HK-2 (cell line): ENCODE measurements around the gene SLC35F5.
"Not testable (repeated sequence)": the region's sequence is repeated elsewhere in the genome, so short reads cannot be mapped to it uniquely, and the experiment has no call there.

Source experiments
- DNase-seq: peaks from one replicate; pipeline ENCODE4 v3.0.0-alpha.2; 2018; ENCODE audit not compliant: unreplicated experiment

Gene SLC35F5

DNA sequence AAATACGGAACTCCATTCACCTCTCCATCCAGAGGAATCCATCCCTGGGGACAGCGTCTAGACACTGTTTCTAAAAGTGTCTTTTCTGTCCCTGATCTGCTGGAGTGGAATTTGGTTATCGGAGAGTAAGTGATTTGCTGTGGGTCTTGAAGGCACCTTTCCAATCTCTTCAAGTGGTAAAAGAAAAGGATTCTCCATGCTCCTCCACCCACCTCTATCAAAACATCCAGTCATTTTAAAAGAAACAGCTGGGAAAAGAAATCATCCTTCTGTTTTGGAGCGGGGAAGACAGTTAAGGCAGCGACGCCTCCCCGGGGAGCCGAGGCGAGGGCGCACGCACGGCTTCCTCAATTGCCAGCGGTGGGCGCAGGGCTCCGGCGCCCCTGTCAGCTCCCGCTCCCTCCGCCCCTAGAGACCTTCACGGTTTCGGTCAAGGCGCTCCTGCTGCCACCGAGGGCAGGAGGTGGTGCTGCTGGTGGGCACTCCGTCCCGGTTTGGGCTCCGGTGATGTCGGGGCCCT is 547 bp downstream of the SLC35F5 start:
- peak; percentile 24 for DNase-seq

- no peak for DNase-seq
Observed at GRCh38 chr2:113755035-113755834, 1.2 kb downstream of the SLC35F5 start.

DNA sequence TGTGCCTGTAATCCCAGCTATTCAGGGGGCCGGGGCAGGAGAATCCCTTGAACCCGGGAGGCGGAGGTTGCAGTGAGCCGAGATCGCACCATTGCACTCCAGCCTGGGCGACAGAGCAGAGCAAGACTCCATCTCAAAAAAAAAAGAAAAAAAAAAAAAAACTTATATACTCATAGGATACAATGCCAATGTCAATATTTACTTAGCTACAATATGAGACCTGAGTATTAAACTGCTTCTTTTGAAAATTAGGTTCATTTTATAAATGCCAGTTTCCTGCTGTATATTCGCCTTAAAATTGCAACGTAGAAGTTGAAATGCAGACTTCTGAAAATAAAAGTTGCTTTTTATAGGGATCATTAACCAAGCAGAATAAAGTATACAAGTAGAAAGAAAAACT is 2.3 kb downstream of the SLC35F5 start:
- DNase-seq, result no peak

- DNase-seq, result no peak
Observed at GRCh38 chr2:113750385-113750784, 6.1 kb downstream of the SLC35F5 start.

DNA sequence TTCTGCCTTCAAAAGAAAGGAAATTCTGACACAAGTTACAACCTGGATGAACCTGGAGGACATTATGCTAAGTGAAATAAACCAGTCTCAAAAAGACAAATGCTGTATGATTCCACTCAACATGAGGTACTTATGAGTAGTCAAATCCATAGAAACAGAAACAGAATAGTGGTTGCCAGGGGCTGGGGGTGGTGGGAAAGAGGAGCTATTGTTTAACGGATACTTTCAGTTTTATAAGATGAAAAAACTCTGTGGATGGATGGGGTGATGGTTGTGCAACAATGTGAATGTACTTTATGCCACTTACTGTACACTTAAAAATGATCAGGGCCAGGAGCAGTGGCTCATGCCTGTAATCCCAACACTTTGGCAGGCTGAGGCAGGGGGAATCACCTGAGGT is 15.4 kb downstream of the SLC35F5 start:
- no peak for DNase-seq

GRCh38 chr2:113739849-113740248 is 16.6 kb downstream of the SLC35F5 start:
- no peak for DNase-seq

GRCh38 chr2:113734185-113734584 is 22.3 kb downstream of the SLC35F5 start:
- DNase-seq, result no peak

- no peak for DNase-seq
Observed at GRCh38 chr2:113724010-113724409, 32.4 kb downstream of the SLC35F5 start.

DNA sequence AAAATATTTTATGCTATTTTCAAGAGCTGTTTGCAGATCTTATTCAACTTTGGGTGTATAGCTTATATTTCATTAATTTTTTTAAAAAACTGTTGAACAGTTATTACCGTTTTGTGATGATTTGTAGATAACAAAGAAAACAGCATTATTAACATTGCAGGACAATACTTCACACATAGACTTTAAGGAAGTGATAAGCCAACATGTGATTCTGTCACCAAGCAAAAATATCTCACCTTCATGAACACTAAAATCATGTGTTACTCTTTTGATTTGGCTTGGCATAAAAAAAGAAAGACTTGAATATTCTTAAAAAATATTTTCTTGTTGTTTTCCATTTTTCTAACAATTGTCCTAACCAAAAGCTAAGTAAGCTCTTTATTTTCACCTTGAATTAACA is 33.0 kb downstream of the SLC35F5 start:
- no peak for DNase-seq

DNA sequence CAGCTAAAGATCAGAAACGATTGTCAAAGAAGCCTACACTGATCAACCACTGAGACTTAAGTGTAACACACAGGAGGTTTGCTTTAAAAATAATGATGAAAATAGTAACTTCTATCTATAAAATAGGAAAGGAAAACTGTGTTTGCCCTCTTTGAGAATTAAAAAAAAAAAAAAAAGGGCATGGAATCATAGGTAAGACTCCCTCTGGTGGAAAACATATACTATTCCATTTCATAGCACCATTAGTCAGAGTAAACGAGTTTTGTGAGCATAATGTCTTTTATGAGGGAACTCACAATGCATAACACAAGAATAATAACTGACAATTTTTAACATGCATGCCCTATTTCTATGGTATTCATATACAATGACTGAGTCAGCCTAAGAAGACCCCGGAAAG is 36.3 kb downstream of the SLC35F5 start:
- no peak for DNase-seq

- DNase-seq, result no peak
Observed at GRCh38 chr2:113716291-113716690, 40.2 kb downstream of the SLC35F5 start.

DNA sequence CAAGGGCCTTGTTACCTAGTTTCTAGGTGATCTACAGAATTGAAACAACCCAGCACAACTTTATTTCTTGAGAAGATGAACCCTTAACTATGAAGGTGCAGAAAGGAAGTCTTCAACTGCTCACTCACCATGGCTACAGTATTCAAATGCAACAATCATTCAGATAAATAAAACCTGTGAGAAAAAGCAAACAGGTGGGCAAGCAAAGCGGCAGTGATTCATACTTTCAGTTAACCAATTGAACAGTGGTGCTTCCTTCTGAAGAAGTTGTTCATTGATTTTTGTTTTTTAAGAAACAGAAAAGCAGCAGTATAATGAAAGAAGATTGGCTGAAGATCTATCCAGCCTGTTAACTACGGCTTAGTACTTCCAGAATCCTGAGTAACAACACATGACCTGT is 43.5 kb downstream of the SLC35F5 start:
- DNase-seq, result no peak

DNA sequence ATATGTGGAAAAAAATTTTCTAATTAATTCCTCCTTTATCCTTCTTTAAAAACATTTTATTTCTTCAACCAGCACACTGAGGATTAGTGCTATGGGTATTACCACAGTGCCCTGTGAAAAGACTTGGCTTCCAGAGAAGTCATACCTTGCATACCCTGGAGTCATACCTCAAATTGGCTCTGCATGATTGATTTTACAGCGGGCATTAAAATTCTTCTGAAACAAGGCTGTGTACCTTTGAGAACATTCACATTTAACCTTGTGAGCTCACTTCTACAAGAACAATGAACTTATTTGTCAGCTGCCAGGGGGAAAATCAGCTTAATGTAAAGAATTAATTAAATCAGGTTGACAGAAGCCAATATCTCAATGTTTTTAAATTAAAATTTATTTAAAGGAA is 44.6 kb downstream of the SLC35F5 start:
- DNase-seq, result no peak

- no peak for DNase-seq
Observed at GRCh38 chr2:113709022-113709421, 47.4 kb downstream of the SLC35F5 start.

- no peak for DNase-seq
Observed at GRCh38 chr2:113707106-113707505, 49.3 kb downstream of the SLC35F5 start.

DNA sequence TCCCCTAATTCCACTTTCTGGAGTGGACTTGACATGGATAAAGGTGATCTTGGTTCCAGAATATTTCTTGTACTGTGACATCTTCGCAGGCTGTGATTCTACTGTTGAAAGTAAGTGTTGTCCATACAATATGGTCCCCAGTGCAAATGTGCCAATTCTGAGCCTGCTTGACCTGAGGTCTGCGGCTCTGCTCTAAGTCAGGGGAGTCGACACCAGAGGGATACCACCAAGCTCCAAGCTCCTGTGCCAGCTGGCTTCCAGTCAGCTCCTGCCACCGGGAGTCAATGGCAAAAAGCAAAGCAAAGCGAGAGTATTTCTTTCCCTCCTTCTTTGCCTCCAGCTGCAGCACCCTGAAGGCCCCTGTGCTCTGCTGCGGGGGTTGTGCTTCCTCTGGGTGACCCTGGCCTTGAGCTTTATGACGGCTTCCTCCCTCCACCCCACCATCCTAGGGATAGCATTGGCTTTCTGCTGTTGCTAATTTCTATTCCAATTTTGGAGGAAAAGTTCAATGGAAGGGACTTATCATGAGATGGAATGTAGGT is 50.4 kb downstream of the SLC35F5 start:
- no peak for DNase-seq

DNA sequence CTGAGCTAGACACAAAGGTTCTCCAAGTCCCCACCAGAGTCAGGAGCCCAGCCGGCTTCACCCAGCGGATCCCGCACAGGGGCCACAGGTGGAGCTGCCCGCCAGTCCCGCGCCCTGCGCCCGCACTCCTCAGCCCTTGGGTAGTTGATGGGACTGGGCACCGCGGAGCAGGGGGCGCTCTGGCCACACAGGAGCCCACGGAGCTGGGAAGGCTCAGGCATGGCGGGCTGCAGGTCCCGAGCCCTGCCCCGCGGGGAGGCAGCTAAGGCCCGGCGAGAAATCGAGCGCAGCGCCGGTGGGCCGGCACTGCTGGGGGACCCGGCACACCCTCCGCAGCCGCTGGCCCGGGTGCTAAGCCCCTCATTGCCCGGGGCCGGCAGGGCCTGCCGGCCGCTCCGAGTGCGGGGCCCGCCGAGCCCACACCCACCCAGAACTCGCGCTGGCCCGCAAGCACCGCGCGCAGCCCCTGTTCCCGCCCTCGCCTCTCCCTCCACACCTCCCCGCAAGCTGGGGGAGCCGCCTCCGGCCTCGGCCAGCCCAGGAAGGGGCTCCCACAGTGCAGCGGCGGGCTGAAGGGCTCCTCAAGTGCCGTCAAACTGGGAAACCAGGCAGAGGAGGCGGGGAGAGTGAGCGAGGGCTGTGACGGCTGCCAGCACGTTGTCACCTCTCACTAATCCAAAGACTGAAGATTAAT is 52.0 kb downstream of the SLC35F5 start:
- not testable (repeated sequence) for DNase-seq

DNA sequence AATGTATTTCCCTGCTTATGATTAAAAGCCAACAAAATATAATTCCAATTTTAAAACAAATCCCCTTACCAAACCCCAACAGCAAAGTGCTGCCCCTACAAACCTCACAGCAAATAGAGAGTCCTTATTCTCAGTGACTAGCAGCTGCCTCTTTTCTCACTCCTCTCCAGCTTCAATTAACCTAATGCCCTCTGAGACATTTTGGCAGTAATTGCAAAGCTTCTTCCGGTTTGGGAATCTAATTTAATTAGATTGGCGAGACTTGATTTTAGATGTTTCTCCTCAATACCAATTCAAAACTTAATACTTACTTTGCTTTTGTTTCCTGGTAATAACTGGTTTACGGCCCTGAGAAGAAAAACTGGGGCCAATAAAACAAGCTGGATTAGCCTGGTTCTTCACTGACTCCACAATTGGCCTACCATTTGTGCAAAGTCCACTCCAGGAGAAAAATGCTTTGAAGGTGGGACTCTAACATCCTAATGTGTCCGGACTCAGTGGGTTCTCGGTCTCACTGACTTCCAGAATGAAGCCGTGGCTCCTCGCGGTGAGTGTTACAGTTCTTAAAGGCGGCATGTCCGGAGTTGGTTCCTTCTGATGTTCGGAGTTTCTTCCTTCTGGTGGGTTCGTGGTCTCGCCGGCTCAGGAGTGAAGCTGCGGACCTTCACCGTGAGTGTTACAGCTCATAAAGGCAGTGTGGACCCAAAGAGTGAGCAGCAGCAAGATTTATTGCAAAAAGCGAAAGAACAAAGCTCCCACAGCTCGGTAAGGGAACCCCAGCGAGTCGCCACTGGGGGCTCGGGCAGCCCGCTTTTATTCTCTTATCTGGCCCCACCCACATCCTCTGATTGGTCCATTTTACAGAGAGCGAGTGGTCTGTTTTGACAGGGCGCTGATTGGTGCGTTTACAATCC is 52.8 kb downstream of the SLC35F5 start:
- DNase-seq, result no peak

DNA sequence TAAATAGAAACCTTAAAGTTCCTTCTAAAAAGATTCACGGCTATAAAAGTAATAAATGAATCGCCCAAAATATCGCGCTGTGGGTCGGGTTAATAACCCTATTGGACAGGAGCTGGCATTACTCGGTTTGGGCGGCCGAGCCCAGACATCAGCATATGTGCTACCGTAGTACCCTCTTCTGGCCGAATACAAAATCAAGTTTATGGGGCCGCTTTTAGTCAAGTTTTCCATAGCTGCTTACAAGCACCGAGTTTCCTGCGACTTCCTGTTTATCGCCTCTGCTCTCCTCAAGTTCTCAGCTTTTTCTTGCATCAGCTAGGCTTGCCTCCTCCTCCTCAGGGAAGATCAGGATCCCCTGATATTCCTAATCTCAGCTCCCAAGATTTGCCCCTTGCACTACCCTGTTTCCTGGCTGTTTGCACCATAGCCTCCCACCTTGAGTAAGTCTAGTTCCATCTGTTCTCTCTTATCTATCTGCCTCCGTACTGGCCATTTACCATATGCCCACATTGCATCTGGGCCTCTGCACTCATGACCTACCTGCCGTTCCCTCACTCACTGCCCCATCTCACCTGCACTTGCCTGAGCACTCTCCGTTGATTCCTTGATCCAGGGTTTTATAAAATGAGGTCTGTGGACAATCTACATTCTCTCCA is 56.1 kb downstream of the SLC35F5 start:
- DNase-seq, result no peak

GRCh38 chr2:113698892-113699447 is 57.5 kb downstream of the SLC35F5 start:
- no peak for DNase-seq

DNA sequence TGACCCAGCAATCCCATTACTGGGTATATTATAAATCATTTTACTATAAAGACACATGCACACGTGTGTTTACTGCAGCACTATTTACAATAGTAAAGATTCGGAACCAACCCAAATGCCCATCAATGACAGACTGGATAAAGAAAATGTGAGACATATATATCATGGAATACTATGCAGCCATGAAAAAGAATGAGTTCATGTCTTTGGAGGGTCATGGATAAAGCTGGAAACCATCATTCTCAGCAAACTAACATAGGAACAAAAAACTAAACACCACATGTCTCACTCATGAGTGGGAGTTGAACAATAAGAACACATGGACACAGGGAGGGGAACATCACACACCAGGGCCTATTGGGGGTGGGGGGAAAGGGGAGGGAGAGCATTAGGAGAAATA is 58.2 kb downstream of the SLC35F5 start:
- DNase-seq, result not testable (repeated sequence)
